Stimulated activated CD8-positive, alpha-beta memory T cell treated with anti-CD3 and anti-CD28 coated beads, Interleukin-15, amount 100 ng/mL, for 4 hours (primary cell): ENCODE measurements around the gene FOSB.

ENCODE experiments used
- DNase-seq, 2 donors: peaks; one replicate each; pipeline ENCODE4 v3.0.0-alpha.2; 2020; ENCODE audit warnings: low read depth in 2 of 2

The FOSB gene

DNA sequence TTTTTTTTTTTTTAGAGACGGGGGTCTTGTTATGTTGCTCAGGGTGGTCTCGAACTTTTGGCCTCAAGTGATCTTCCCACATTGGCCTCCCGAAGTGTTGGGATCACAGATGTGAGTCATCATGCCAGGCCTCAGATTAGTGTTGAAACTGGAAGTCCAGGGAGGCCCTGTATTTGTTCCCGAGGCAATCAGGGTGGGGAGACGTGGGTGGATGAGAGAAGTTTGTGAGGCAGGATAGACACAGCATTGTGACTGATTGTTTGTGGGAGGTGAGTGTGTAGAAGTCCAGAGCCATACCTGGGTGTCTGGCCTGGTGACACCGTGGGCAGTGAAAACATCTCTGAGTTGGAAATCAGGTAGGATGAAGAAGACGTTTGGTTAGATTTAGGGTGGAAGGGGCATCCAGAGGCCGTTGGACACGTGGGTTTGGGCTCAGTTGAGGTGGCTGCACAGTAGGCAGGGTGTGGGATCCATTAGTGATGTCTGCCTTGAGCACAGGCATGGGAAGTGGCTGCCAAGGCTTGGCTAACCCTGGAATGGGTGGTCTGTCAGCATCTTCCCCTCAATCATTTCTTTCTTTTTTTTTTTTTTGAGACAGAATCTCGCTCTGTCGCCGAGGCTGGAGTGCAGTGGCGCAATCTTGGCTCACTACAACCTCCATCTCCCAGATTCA lies 16.6 kb downstream of the FOSB start:
- no peak for DNase-seq

DNA sequence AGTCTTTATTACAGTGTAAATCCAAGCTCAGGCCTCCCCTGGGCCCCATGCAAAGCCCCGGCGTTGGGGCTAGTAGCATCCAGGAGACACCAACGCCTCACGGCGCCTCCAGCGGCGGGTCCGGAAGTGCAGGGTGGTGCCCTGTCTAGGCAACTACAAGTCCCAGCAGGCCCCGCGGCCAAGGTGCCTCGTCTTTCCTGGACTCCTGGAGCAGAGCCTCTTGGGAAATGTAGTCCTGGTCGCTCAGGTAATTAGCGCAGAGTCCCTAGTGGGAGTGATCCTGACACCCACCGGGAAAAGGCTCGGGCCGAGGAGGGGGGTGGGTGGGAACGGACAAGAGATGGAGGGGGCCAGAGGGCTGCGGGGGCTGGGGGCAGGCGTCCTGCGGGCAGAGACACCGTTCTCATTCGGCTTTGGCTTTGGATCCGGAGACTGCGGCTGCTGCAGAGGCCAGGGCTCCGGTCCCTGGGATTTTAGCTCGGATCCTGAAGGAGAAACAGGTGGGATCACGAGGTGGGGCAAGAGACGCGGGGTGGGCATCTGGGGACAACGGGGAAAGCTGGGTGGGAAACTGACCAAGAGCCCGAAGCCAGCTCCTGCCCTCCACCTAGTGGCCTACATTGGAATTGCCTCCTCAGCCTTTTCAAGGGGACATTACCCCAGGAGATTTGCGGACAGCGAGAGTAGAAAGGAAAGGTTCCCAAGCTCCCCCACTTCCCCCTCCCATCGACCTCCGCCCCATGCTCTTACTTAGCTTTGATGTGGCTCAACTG lies 17.7 kb downstream of the FOSB start:
- DNase-seq = peak; percentile 91 to 95

GRCh38 chr19:45488708-45489107 lies 20.9 kb downstream of the FOSB start:
- DNase-seq = no peak

DNA sequence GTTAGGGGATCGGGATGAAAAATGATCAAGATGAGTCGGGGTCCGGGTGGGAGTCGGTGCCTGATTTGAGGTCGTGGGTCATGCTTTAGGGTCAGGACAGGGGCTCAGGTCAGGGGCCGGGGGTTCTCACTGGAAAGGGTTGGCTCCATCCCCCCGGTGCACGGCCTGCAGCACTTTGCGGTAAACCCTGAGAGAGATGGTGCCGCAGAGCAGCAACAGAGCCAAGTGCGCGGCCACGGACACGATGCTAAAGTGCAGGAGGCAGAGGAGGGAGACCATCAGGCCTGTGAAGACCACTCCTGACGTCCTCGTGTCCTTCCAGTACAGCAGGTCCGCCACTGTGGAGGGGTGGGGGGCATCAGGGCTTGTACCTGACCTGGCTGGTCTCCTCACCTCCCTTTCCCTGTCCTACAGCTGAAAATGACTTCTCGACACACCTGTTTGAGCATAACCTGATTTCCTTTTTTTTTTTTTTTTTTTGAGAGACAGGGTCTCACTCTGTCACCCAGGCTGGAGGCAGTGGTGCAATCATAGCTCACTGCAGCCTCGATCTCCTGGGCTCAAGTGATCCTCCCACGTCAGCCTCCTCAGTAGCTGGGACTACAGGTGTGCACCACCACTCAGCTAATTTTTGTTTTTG lies 21.5 kb downstream of the FOSB start:
- DNase-seq = no peak

DNA sequence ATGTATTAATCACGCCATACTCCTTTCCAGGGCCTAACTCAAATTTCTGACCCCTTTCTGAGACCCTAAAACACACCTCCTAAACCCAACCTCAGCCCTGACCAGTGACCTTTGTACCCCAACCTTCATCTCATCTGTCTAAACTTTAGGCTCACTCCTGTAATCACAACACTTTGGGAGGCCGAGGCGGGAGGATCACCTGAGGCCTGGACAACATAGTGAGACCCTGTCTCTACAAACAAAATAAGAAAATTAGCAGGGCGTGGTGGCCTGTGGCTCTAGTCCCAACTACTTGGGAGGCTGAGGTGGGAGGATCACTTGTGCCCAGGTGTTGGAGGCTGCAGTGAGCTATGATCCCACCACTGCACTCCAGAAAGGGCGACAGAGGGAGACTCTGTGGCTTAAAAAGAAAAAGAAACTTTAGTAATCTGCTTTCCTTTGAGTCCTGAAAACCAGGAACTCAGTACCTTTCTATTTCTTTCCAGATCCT lies 24.4 kb downstream of the FOSB start:
- no peak for DNase-seq

GRCh38 chr19:45492627-45493470 lies 25.1 kb downstream of the FOSB start:
- DNase-seq = no peak

DNA sequence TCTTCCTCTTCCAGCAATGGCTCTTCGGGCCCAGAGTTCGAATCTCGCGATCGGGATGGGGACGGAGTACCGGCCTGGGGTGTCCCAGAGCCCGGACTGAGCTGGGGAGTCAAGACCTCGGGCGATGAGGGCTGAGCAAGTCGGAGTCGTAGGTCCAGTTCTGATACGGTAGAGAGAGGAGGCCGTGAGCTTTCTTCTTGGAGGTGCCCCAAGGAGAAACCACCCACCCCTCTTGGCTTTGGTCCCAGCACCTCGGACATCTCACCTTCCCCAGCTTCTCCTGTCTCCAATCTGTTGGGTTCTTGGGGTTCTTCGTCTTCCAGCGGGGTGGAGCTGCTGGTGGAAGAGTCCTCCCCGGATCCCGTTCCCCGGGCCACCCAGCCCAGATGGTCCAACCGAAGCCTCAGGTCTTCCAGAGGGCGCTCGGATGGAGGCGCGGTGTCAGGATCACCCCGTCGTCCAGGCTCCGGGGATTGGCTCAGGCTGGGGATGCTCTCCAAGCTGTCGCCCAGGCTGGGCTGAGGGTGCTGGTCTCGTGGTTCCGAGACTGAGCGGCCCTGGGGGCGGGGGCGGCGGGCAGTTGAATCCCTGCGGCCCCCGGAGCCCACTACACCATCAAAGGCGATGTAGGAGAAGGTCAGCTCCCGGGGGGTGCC lies 26.6 kb downstream of the FOSB start:
- DNase-seq = no peak

DNA sequence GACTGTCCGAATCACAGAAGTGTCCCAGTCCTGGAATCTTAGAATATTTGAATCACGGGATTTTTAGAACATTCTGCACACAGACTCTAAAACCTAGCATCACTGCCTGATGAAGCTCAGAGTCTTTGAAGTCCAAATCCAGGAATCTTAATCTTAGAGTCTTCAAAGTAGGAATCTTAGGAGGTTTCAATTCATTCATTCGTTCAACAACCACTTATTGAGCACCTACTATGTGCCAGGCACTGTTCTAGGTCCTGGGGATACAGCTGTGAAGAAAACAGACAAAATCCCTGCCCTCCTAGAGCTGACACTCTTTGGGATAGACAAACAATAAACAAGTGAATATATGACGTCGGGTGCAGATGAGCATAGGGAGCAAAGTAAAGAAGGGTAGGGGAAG lies 27.4 kb downstream of the FOSB start:
- no peak for DNase-seq

GRCh38 chr19:45496349-45496953 lies 28.7 kb downstream of the FOSB start:
- DNase-seq = no peak

DNA sequence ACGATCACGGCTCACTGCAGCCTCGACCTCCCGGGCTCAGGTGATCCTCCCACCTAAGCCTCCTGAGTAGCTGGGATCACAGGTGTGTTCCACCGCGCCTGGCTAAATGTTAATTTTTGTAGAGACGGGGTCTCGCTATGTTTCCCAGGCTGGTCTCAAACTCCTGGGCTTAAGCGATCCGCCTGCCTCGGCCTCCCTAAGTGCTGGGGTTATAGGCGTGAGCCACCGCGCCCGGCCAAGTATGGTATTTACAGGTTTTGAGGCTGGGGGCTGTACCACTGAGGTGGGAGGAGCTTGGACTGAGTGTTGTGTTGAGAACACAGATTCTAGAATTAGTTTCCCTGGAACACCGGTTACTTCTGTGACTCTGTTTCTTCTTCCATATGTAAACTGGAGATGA lies 30.0 kb downstream of the FOSB start:
- DNase-seq = no peak

DNA sequence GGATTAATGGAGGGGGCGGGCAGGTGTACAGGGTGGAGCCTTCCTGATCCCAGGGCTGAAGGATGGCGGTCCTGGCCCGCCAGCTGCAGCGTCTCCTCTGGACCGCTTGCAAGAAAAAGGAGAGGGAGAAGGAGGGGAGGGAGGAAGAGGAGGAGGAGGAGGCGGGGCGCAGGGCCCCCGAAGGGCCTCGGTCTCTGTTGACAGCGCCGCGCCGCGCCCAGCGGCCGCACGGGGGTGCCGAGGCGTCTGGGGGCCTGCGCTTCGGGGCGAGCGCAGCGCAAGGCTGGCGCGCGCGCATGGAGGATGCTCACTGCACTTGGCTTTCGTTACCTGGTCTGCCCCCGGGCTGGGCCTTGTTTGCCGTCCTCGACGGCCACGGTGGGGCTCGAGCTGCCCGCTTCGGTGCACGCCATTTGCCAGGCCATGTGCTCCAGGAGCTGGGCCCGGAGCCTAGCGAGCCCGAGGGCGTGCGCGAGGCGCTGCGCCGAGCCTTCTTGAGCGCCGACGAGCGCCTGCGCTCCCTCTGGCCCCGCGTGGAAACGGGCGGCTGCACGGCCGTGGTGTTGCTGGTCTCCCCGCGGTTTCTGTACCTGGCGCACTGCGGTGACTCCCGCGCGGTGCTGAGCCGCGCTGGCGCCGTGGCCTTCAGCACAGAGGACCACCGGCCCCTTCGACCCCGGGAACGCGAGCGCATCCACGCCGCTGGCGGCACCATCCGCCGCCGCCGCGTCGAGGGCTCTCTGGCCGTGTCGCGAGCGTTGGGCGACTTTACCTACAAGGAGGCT lies 30.8 kb downstream of the FOSB start, which contains the start of gene PPM1N:
Gene PPM1N, plus strand, starts transcription at position 33 of the 785 bp plus-strand sequence. Its CDS starts 30 bp downstream, at position 63.
- peak in 1 of 2 donors; percentile 52 for DNase-seq

GRCh38 chr19:45499196-45500180 lies 31.7 kb downstream of the FOSB start:
- peak; percentile 27 to 53 for DNase-seq

DNA sequence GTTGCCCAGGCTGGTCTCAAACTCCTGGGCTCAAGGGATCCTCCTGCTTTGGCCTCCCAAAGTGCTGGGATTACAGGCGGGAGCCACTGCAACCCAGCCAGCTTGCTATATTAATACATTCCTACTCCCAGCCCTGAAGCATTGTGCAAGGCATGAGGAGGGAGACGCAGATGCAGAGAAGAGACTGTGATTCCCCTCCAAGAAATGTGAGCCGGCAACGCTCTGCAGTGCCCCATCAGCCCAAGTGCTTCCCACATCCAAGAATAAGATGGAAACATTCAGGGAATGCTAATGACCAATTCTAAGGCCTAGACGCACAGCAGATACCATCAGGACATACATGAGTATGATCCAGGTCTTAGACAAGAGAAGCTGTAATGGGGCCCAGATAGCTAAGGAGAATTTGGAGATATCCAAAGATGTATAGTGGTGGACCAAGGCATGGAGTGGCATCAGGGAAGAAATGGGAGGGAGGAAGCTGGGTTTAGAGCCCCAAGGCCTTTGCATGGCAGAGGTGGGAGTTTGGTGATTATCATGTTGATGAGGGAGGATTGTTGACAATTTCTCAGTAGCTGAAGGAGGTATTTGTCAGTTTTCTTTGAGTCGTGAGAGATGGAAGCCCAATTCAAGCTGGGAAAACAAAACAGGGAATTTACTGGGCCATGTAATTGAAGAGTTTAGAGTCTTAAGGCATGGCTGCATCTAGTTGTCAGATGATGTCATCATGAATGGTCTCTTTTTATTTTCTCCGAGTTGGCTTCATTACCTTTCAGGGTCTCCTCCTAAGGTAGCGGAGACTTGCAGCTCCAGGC lies 33.3 kb downstream of the FOSB start:
- DNase-seq = no peak

- DNase-seq = no peak
Measured at GRCh38 chr19:45501730-45502014, 33.9 kb downstream of the FOSB start.

DNA sequence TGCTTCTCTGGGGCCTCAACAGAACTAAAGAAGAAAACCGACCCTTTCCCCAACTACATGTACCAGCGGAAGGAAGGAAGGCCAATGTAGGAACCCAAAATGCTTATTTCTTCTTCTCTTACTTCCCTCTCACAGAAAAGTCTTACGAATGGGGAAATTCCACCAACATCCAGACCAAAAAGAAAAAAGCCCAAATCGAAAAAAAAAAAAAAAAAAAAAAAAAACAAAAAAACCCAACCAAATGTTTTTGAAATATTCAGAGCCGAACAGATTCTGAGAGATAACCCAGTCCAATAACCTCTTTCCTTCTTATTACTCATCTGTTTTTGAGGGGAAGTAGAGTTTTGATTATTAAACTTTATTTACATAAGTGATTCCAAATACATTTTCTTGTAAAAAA lies 34.3 kb downstream of the FOSB start:
- no peak for DNase-seq

DNA sequence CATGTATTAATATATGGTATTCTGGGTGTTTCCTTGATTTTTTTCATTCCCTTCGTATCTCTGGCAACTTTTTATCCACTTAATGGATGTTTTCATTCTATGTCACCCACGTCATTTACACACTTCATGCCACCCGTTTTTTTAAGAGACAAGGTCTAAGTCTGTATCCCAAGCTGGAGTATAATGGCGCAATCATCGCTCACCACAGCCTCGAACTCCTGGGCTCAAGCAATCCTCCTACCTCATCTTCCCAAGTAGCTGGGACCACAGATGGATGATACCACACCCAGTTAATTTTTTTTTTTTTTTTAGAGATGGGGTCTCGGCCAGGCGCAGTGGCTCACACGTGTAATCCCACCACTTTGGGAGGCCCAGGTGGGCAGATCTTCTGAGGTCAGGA lies 36.1 kb downstream of the FOSB start:
- DNase-seq = no peak

GRCh38 chr19:45505151-45505995 lies 37.6 kb downstream of the FOSB start:
- DNase-seq = no peak

DNA sequence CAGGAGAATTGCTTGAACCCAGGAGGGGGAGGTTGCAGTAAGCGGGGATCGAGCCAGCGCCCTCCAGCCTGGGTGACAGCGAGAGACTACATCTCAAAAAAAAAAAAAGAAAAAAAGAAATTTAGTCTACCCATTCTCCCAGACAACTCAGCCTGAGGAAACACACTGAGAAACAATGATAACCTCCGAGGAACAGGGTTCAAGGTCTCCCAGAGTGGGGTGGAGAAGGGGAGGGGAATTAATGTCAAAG lies 38.1 kb downstream of the FOSB start:
- DNase-seq = no peak
